HEK293 (cell line): Measurements from ENCODE around the gene MELK.

ENCODE experiments used
- CTCF ChIA-PET: fragments of 350-600 bp; formaldehyde crosslinking; extraction: SDS; loops from one replicate; lab custom pipeline; 2021; ENCODE audit warnings: antibody characterized with exemption; lab: Yijun Ruan, JAX
- POLR2A ChIA-PET: fragments of 300-600 bp; formaldehyde crosslinking; extraction: SDS; loops from one replicate; lab custom pipeline; 2020; ENCODE audit warnings: antibody characterized with exemption, inconsistent platforms; lab: Yijun Ruan, JAX
- H3K27ac ChIP-seq: fragments of 200-500 bp; sonication (Bioruptor generic); 2 replicates; pipeline ENCODE4 v1.5.1; 2014; ENCODE audit warnings: low read depth, low read length, control low read depth, inconsistent platforms; ENCODE audit errors: extremely low read depth
- H3K36me3 ChIP-seq, 2 experiments: fragments of 200-500 bp in 1 of 2; sonication (Bioruptor generic) in 1 of 2; 1 replicate in 1 of 2; 2 replicates in 1 of 2; pipeline ENCODE4 v1.5.1; 2014 to 2017; ENCODE audit warnings: inconsistent platforms in 2 of 2, low read length in 2 of 2; ENCODE audit not compliant: control insufficient read depth in 2 of 2, insufficient read depth in 1 of 2
- H3K4me1 ChIP-seq: fragments of 200-500 bp; sonication (Bioruptor generic); 2 replicates; pipeline ENCODE4 v1.5.1; 2014; ENCODE audit warnings: mild to moderate bottlenecking, low read length, inconsistent platforms; ENCODE audit not compliant: control insufficient read depth, insufficient read depth
- H3K4me3 ChIP-seq: 2 replicates; pipeline ENCODE4 v1.5.1; 2011; ENCODE audit warnings: low read depth, mild to moderate bottlenecking, control low read depth, low read length, moderate library complexity
- H3K9me3 ChIP-seq: fragments of 200-500 bp; sonication (Bioruptor generic); 2 replicates; pipeline ENCODE4 v1.5.1; 2014; ENCODE audit warnings: low read depth, low read length, inconsistent platforms; ENCODE audit not compliant: control insufficient read depth, insufficient read depth
- BCL11B ChIP-seq: fragments of 450-650 bp; formaldehyde crosslinking; IDR thresholded peaks from 2 replicates; pipeline ENCODE4 v1.5.1; 2016; ENCODE audit warnings: low read depth, missing biosample characterization, missing genetic modification characterization
- GFI1B ChIP-seq: fragments of 450-650 bp; formaldehyde crosslinking; IDR thresholded peaks from 2 replicates; pipeline ENCODE4 v1.5.1; 2016; ENCODE audit warnings: missing biosample characterization, missing genetic modification characterization
- PRDM4 ChIP-seq: fragments of 450-650 bp; formaldehyde crosslinking; IDR thresholded peaks from 2 replicates; pipeline ENCODE4 v1.5.1; 2017; ENCODE audit warnings: missing biosample characterization, missing genetic modification characterization
- SCRT2 ChIP-seq: fragments of 450-650 bp; formaldehyde crosslinking; IDR thresholded peaks from 2 replicates; pipeline ENCODE4 v1.5.1; 2016; ENCODE audit warnings: missing biosample characterization, missing genetic modification characterization
- ZEB2 ChIP-seq: fragments of 450-650 bp; formaldehyde crosslinking; IDR thresholded peaks from 2 replicates; pipeline ENCODE4 v1.5.1; 2016; ENCODE audit warnings: missing biosample characterization, missing genetic modification characterization
- ZFP3 ChIP-seq: fragments of 450-650 bp; formaldehyde crosslinking; IDR thresholded peaks from 2 replicates; pipeline ENCODE4 v1.5.1; 2016; ENCODE audit warnings: low read depth, missing biosample characterization, missing genetic modification characterization
- ZNF24 ChIP-seq: fragments of 450-650 bp; formaldehyde crosslinking; IDR thresholded peaks from 2 replicates; pipeline ENCODE4 v1.5.1; 2016; ENCODE audit warnings: missing biosample characterization, missing genetic modification characterization
- ZNF248 ChIP-seq: fragments of 450-650 bp; formaldehyde crosslinking; IDR thresholded peaks from 2 replicates; pipeline ENCODE4 v1.5.1; 2017; ENCODE audit warnings: missing biosample characterization, missing genetic modification characterization
- ZNF266 ChIP-seq: fragments of 450-650 bp; formaldehyde crosslinking; IDR thresholded peaks from 2 replicates; pipeline ENCODE4 v1.5.1; 2016; ENCODE audit warnings: missing biosample characterization, missing genetic modification characterization, low read depth
- ZNF292 ChIP-seq: fragments of 450-650 bp; formaldehyde crosslinking; IDR thresholded peaks from 2 replicates; pipeline ENCODE4 v1.5.1; 2016; ENCODE audit warnings: low read depth, missing biosample characterization, missing genetic modification characterization, borderline replicate concordance
- ZNF335 ChIP-seq: fragments of 450-650 bp; formaldehyde crosslinking; conservative IDR thresholded peaks from 2 replicates; pipeline ENCODE4 v1.5.1; 2016; ENCODE audit warnings: missing biosample characterization, missing genetic modification characterization
- ZNF341 ChIP-seq: fragments of 450-650 bp; formaldehyde crosslinking; IDR thresholded peaks from 2 replicates; pipeline ENCODE4; 2016; ENCODE audit warnings: low read depth, missing biosample characterization, missing genetic modification characterization
- ZNF391 ChIP-seq: fragments of 450-650 bp; formaldehyde crosslinking; IDR thresholded peaks from 2 replicates; pipeline ENCODE4 v1.5.1; 2016; ENCODE audit warnings: low read depth, missing biosample characterization, missing genetic modification characterization, borderline replicate concordance
- ZNF404 ChIP-seq: fragments of 450-650 bp; formaldehyde crosslinking; IDR thresholded peaks from 2 replicates; pipeline ENCODE4 v1.5.1; 2017; ENCODE audit warnings: missing biosample characterization, missing genetic modification characterization
- ZNF501 ChIP-seq: fragments of 450-650 bp; formaldehyde crosslinking; IDR thresholded peaks from 2 replicates; pipeline ENCODE4 v1.5.1; 2016; ENCODE audit warnings: missing biosample characterization, missing genetic modification characterization
- ZNF513 ChIP-seq: fragments of 450-650 bp; IDR thresholded peaks from 2 replicates; pipeline ENCODE4 v1.5.1; 2018; ENCODE audit warnings: missing biosample characterization, missing genetic modification characterization
- ZNF530 ChIP-seq: fragments of 450-650 bp; formaldehyde crosslinking; IDR thresholded peaks from 2 replicates; pipeline ENCODE4 v1.5.1; 2016; ENCODE audit warnings: low read depth, missing biosample characterization, missing genetic modification characterization
- ZNF585B ChIP-seq: fragments of 450-650 bp; formaldehyde crosslinking; IDR thresholded peaks from 2 replicates; pipeline ENCODE4 v1.5.1; 2016; ENCODE audit warnings: missing biosample characterization, missing genetic modification characterization
- ZNF677 ChIP-seq: fragments of 450-650 bp; IDR thresholded peaks from 2 replicates; pipeline ENCODE4 v1.5.0; 2018; ENCODE audit warnings: missing biosample characterization, mild to moderate bottlenecking, missing genetic modification characterization, moderate library complexity
- ZNF704 ChIP-seq: fragments of 450-650 bp; formaldehyde crosslinking; IDR thresholded peaks from 2 replicates; pipeline ENCODE4 v1.5.1; 2016; ENCODE audit warnings: missing biosample characterization, missing genetic modification characterization
- ZNF707 ChIP-seq: fragments of 450-650 bp; formaldehyde crosslinking; IDR thresholded peaks from 2 replicates; pipeline ENCODE4 v1.5.1; 2016; ENCODE audit warnings: missing biosample characterization, missing genetic modification characterization
- ZNF777 ChIP-seq: fragments of 450-650 bp; formaldehyde crosslinking; IDR thresholded peaks from 2 replicates; pipeline ENCODE4 v1.5.1; 2017; ENCODE audit warnings: missing biosample characterization, missing genetic modification characterization, borderline replicate concordance
- TF ChIP-seq, protein P1 (sequence below): fragments of 450-650 bp; formaldehyde crosslinking; IDR thresholded peaks from 2 replicates; pipeline ENCODE4 v1.5.1; 2016; ENCODE audit warnings: missing biosample characterization, missing genetic modification characterization
- TF ChIP-seq, protein P2 (sequence below): fragments of 450-650 bp; formaldehyde crosslinking; IDR thresholded peaks from 2 replicates; pipeline ENCODE4 v1.5.1; 2016; ENCODE audit warnings: missing biosample characterization, missing genetic modification characterization

MELK gene

GRCh38 chr9:36543916-36544315 lies 28.8 kb upstream of the MELK start:
- Histone ChIP-seq H3K4me1 (no peaks in the 10 kb centered on the region), H3K36me3 (no peaks in the 10 kb centered on the region)
- CTCF ChIA-PET, result interaction anchor here (0.6 to 1.3 kb wide), 6 partner anchors 10 to 567 kb away, joined by 3 read pairs; no protein-coding TSS in a partner anchor
- TF ChIP-seq ZNF530 (tag by site-specific recombination), result no peak
- no peak for TF ChIP-seq ZNF777 (tag by site-specific recombination)
- no peak for TF ChIP-seq ZNF704
- no peak for TF ChIP-seq ZNF677 (tag by site-specific recombination)
- TF ChIP-seq ZNF266 (tag by site-specific recombination), result no peak
- TF ChIP-seq, all 188 proteins: peak for 0
- Histone ChIP-seq H3K9me3 (no peaks in the 10 kb centered on the region), H3K4me3 (no peak overlapping the region), H3K27ac (no peak overlapping the region)
- POLR2A ChIA-PET, result no interaction called here

DNA sequence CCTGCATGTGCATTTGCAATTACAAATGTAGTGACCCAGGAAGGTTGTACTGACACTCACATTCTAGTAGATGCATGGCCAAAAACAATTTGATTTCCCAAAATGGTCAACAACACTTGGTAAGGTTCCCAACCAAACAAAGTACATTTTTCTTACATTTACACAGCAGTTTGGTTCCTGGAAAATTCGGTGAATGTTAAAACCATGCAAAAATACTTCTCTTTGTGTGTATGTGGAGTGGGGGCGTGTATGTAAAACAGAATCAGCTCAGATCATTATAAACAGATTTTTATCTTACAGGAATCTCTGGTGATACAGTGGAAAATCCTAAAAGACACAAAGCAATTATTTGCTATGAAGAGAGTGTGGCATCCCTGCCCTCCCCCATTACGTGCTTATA lies 25.1 kb upstream of the MELK start:
- Histone ChIP-seq H3K27ac (no peak overlapping the region), H3K9me3 (no peaks in the 10 kb centered on the region), H3K36me3 (no peaks in the 10 kb centered on the region), H3K4me3 (no peak overlapping the region), H3K4me1 (no peaks in the 10 kb centered on the region)
- POLR2A ChIA-PET, result no interaction called here
- CTCF ChIA-PET, result interaction anchor here (0.9 to 1.8 kb wide), 4 partner anchors 8 to 140 kb away, joined by 3 to 9 read pairs (median 7); no protein-coding TSS in a partner anchor
- TF ChIP-seq ZNF341 (no peak), GFI1B (tag by site-specific recombination) (no peak), ZNF513 (tag by site-specific recombination) (no peak), ZNF292 (tag by site-specific recombination) (no peak), ZNF335 (tag by site-specific recombination) (no peak), ZNF707 (tag by site-specific recombination) (no peak), ZNF501 (no peak), BCL11B (no peak), ZNF585B (no peak), SCRT2 (no peak), ZNF248 (tag by site-specific recombination) (no peak), ZNF404 (tag by site-specific recombination) (no peak), ZNF24 (tag by site-specific recombination) (no peak), ZFP3 (tag by site-specific recombination) (no peak)

- ChIA-PET POLR2A (no interaction called here), CTCF (interaction anchor here (0.6 to 1.5 kb wide), 3 partner anchors 23 to 540 kb away, joined by 5 to 9 read pairs (median 5); no protein-coding TSS in a partner anchor)
- Histone ChIP-seq H3K4me1 (no peaks in the 10 kb centered on the region), H3K27ac (no peak overlapping the region), H3K4me3 (no peak overlapping the region), H3K9me3 (no peaks in the 10 kb centered on the region), H3K36me3 (no peaks in the 10 kb centered on the region)
- no peak for TF ChIP-seq ZEB2
- TF ChIP-seq PRDM4 (tag by site-specific recombination), result no peak
- TF ChIP-seq, protein P1, sequence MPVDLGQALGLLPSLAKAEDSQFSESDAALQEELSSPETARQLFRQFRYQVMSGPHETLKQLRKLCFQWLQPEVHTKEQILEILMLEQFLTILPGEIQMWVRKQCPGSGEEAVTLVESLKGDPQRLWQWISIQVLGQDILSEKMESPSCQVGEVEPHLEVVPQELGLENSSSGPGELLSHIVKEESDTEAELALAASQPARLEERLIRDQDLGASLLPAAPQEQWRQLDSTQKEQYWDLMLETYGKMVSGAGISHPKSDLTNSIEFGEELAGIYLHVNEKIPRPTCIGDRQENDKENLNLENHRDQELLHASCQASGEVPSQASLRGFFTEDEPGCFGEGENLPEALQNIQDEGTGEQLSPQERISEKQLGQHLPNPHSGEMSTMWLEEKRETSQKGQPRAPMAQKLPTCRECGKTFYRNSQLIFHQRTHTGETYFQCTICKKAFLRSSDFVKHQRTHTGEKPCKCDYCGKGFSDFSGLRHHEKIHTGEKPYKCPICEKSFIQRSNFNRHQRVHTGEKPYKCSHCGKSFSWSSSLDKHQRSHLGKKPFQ (tag by site-specific recombination), result no peak
- no peak for TF ChIP-seq ZNF707 (tag by site-specific recombination)
- TF ChIP-seq, protein P2, sequence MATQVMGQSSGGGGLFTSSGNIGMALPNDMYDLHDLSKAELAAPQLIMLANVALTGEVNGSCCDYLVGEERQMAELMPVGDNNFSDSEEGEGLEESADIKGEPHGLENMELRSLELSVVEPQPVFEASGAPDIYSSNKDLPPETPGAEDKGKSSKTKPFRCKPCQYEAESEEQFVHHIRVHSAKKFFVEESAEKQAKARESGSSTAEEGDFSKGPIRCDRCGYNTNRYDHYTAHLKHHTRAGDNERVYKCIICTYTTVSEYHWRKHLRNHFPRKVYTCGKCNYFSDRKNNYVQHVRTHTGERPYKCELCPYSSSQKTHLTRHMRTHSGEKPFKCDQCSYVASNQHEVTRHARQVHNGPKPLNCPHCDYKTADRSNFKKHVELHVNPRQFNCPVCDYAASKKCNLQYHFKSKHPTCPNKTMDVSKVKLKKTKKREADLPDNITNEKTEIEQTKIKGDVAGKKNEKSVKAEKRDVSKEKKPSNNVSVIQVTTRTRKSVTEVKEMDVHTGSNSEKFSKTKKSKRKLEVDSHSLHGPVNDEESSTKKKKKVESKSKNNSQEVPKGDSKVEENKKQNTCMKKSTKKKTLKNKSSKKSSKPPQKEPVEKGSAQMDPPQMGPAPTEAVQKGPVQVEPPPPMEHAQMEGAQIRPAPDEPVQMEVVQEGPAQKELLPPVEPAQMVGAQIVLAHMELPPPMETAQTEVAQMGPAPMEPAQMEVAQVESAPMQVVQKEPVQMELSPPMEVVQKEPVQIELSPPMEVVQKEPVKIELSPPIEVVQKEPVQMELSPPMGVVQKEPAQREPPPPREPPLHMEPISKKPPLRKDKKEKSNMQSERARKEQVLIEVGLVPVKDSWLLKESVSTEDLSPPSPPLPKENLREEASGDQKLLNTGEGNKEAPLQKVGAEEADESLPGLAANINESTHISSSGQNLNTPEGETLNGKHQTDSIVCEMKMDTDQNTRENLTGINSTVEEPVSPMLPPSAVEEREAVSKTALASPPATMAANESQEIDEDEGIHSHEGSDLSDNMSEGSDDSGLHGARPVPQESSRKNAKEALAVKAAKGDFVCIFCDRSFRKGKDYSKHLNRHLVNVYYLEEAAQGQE (tag by site-specific recombination), result no peak
- no peak for TF ChIP-seq ZNF391
Observed at GRCh38 chr9:36548454-36548853, 24.2 kb upstream of the MELK start.
